Camera-type eye (tissue), 1 donor: Measurements from ENCODE around the gene GRK3. TPM values are rescaled to one million over a fixed set of nuclear protein-coding genes. Genes with fewer than 3 reads are reported as not detected.

ENCODE experiments used
- total RNA-seq: library from RNA; depleted of rRNA; stranded (reverse); fragments of >200 nt; gene quantifications from one replicate; pipeline ENCODE4 v1.2.3, GENCODE V29; 2014

GRK3 gene
- total RNA-seq, result 16.0 TPM

DNA sequence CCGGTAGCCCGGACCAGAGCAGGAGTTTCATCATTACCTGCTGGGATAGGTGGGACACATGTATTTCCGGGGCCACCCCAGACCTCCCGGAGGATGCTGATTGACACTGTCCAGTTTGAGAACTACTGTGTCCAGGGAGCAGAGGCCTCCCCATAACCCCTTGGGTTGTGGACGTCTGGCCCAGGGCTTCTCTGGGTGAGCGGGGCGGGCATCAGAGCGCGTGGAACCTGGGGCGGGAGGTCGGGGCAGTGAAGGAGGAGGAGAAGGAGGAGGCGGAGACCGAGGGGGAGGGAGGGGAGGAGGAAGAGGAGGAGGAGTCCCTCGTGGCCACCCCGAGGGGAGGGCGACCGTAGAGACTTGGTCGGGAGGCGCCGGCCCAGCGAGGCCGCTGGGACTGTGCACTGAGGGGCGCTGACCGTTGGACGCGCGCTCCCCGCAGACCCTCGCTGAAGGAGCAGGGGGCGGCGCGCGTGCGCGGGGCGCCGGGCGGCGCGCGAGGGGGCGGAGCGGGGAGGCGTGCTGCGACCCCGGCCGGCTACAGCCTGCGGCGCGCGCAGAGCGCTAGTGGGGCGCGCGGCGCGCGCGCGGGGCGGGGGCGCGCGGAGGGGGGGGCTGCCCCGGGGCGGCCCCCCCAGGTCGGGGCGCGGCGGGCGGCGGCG is at the start of gene GRK3:
Gene GRK3, plus strand, starts transcription at position 356 of the 659 bp plus-strand sequence. CDS start 366 bp downstream, outside the sequence.

GRCh38 chr22:25741692-25742626 is 177.5 kb downstream of the GRK3 start, which contains the start of gene MYO18B:
Gene MYO18B (plus strand): TSS chr22:25742188. CDS start chr22:25761093, 18,905 bp downstream.

Other genes with a start within 250 kb of the GRK3 start
- 8.3 TPM for gene MYO18B, start 177.5 kb downstream of the GRK3 start, total RNA-seq